Amniotic epithelial cell (primary cell): Measurements from ENCODE around the gene STON1.
"Not testable (repeated sequence)": the region's sequence is repeated elsewhere in the genome, so short reads cannot be mapped to it uniquely, and the experiment has no call there.

Source experiments
- DNase-seq: peaks from one replicate; pipeline ENCODE4 v3.0.0-alpha.2; 2010; ENCODE audit warnings: low read depth

The STON1 gene

GRCh38 chr2:48569433-48569832 lies 39.5 kb downstream of the STON1 start:
- DNase-seq: peak; percentile 72

DNA sequence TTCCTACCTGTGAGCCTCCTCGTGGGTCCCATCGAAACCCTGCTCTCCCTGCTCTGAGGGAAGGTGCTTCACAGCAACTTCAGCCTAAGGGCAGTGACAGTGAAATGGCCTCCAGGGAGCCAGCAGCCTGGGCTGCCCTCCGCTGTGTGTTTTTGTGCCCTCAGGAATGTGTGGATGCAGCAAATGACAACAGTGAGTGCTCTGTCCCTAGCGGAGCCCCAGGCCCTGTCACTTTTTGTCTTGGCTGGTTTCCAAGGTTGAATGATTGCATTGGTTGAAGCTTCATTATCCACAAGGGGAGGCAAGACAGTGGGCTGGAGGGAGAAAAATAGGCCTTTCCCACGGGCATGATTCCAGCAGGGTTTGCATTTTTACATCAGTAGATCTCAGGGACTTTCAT lies 42.9 kb downstream of the STON1 start:
- no peak for DNase-seq

DNA sequence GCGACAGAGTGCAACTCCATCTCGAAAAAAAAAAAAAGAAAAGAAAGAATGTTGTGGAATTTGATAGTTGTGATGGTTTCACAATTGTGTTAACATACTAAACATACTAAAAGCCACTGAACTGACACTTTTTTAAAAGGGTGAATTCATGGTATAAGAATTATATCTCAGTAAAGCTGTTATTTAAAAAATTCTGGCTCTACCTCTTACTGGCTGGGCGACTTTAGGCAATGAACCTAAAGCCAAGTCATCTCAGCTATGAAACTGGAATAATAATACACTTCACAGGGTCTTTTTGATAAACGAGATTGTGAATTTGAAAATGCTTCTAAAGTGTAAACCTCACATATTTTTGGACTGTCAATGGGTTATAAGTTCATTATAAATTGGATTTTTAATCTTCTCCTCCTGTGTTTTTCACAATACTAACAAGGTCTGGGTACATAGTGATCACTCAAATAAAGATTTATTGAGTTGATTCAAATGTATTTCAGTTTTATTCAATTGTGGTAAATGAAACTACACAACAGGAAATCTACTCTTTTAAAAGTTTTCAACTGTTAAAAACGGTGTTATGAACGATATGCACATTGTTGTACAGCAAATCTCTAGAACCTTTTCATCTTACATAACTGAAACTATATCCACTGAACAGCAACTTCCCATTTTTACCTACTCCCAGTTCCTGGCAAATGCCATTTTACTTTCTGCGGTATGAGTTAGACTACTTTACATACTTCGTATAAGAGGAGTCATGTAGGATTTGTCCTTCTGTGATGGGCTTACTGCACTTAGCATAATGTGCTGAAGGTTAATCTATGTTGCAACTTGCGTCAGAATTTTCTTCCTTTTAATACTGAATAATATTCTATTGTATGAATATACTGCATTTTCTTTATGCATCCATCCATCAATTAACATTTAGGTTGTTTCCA lies 44.7 kb downstream of the STON1 start:
- DNase-seq: no peak

DNA sequence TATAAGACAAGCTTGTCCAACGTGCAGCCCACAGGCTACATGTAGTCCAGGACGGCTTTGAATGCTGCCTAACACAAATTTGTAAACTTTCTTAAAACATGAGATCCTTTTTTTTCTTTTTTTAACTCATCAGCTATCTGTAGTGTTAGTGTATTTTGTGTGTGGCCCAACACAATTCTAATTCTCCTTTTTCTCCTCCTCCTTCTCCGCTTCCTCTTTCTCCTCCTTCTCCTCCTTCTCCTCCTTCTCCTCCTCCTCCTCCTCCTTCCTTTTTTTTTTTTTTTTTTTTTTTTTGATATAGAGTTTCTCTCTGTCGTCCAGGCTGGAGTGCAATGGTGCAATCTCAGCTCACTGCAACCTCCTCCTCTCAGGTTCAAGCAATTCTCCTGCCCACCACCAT lies 48.4 kb downstream of the STON1 start:
- DNase-seq: no peak

DNA sequence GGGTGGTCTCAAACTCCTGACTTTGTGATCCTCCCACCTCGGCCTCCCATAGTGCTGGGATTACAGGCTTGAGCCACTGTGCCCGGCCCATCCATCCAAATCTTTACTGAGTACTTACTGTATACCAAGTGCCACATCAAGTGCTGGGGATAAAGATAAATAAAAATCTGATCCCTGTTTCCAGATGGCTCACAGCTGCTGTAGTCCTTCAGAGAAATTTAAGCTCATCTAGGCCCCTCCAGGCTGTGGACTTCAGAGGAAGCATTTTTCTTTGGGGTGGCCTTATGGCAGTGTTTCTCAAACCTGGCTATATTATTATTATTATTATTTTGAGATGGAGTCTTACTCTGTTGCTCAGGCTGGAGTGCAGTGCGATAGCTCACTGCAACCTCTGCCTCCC lies 54.0 kb downstream of the STON1 start:
- no peak for DNase-seq

DNA sequence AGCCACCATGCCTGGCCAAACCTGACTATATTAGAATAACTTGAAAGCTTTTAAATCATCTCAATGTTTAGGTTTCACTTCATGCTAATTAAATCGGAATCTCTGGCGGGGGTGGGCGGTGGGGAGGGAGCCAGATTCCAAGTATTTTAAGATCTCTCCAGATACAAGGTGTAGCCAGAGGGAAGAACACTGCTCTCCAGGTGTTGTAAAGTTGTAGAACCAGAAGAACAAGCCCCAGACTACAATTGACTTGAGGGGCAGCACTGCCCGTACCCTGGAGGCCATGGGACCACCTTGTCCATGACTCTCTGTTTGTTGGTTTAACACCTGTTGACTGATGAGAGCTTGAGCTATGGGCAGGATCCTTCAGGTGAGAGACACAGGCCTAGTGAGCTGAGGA lies 54.6 kb downstream of the STON1 start:
- DNase-seq: no peak

DNA sequence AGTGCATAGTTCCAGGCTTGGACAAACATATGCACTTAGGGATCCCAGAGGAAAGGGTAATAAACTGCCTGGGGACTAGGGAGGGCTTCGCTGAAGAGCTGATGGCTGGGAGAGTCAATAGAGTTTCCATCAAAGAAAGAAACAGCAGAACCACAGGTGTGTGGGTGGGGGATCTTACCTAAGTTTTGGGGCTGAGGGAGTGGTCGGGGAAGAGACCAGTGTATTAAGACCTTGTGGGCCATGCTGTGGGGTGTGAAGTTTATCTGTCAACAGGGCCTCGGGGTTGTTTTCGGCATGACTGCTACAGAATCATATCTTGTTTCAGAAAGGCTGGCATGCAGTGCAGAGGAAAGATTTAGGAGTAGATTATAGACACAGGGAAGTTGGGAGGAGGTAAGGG lies 56.5 kb downstream of the STON1 start:
- DNase-seq: no peak

DNA sequence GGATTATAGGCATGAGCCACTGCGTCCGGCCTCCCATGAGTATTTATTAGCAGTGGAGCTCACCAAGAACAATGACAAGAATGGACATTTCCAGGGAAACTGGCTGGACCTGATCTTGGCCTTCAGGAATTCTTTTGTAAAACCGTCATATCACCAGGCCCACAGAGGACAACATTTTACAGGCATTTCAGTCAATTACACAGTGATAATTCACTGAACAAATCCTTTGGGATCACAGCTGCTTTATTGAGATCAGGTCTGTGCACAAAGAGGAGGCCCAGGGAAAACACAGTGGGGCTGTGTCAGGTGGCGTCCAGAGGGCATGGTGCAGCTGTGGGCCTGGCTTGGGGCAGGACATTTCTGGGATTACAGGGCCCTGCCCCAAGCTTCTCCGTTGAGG lies 57.6 kb downstream of the STON1 start:
- no peak for DNase-seq

DNA sequence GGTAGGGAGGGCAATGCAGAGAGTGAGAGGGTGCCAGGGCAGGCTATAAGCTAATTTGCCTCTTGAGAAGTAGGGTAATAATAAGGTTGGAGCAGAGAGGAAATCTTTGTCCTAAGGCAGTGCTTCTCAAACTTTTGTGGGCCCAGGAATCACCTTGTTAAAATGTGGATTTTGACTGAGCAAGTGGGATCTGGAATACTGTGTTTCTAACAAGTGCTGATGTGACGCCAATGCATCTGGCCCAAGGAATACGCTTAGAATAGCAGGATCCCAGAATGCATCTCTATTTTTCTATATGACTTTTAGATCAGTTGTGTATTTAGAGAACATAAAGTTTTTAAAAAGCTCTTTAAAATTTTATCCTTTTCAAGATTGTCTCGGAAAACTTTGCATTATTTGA lies 58.0 kb downstream of the STON1 start:
- no peak for DNase-seq

DNA sequence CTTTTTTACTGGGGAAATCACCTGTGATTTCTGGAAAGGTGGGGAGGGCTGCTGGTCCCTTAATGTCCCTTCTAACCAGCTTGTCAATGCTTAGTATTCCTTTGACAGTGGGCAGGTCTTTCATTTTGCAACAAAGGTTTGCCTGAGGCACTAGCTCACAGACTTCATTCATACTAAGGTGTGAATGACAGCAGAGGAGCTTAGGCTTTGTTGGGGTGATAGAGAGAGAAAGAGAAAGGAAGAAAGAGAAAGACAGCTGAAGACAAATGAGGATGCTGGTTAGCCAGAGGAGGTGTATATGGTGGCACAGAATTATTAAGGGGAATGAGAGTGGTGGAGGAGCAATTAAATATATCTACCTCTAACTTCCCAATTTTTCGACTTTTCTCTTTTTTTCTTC lies 58.8 kb downstream of the STON1 start:
- no peak for DNase-seq

GRCh38 chr2:48589170-48589767 lies 59.3 kb downstream of the STON1 start:
- peak; percentile 40 for DNase-seq

DNA sequence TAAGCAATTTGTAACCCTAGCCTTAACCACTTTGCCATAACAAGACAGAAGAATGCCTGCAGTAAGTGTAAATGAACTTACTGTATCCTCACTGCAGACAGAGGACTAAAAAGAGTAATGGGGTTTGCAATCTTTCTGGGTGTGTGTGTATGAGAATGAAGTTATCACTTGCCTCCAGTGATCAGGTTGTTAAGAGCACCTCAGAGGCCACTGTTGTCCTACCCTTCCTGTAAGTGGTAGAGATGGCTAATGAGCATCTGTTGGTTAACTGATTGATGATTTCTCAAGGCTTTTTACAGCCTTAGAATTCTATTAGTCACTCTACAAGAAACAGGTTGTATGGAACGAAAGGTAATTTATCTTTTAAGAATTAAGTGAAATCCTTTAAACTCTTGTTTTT lies 60.1 kb downstream of the STON1 start:
- no peak for DNase-seq

GRCh38 chr2:48592067-48592466 lies 62.1 kb downstream of the STON1 start:
- no peak for DNase-seq

DNA sequence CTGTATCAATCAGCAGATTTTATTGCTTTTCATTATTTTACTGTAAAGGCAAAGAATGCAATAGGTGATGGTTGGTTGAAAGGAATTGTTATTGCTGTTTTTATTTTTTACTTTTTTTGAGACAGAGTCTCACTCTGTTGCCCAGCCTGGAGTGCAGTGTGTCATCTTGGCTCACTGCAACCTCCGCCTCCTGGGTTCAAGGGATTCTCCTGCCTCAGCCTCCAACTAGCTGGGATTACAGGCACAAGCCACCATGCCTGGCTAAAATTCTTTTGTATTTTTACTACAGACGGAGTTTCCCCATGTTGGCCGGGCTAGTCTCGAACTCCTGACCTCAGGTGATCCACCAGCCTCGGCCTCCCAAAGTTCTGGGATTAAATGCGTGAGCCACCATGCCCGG lies 66.8 kb downstream of the STON1 start:
- not testable (repeated sequence) for DNase-seq

- no peak for DNase-seq
Measured at GRCh38 chr2:48597492-48597891, 67.5 kb downstream of the STON1 start.

DNA sequence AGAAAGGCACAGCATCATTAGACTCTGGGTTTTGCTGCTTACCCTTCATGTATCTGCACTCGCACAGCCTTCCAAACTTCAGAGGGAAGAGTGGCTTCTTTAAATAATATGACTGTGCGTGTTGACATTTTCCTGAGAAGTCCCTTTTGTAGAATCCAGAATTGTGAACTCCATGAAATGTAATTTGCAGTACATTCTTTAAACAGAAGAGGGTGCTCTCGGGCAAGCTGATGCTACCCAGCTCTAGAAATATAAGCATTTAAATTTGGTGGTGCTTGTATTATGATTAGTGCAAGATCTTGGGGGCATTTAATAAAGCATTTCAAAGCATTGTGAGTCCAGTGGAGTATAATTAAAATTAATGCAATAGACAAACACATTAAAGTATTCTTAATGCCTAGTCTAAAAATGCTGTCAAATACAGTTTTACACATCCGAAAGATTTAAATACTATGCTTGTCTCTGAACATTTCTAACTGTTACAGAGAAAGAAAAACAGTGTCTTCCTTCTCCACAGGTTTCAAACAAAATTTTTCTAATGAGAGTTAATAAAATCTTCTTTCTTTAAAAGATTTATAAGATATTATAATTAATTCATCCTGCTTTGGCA lies 70.4 kb downstream of the STON1 start:
- peak; percentile 40 for DNase-seq

GRCh38 chr2:48600917-48601316 lies 71.0 kb downstream of the STON1 start:
- peak; percentile 55 for DNase-seq

GRCh38 chr2:48601349-48601748 lies 71.4 kb downstream of the STON1 start:
- peak; percentile 29 for DNase-seq

DNA sequence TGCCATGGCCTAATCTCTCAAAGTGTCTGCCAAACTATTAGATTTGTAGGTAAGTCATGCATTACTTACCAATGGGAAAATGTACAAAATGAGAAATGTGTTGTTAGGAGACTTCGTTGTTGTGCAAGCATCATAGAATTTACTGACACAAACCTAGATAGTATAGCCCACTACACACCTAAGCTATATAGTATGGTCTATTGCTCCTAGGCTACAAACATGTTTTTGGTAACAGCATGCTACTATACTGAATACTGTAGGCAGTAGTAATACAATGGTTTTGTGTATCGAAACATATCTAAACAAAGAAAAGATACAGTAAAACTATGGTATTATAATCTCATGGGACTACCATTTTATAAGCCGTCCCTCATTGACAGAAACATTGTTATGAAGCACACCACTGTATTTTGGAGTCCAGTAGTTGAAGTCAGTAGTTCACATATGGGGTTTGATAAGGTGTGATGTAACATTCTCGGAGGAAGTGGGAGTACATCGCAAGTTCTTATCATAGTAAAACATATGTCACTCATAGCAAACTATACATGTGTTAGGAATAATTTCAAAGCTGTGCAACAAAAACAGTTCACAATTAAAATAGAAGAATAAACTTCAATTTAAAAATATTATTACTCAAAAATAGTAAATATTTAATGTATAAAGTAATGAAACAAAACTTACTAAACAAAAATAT lies 75.7 kb downstream of the STON1 start:
- no peak for DNase-seq

- peak; percentile 54 for DNase-seq
Measured at GRCh38 chr2:48607307-48608014, 77.5 kb downstream of the STON1 start.

- no peak for DNase-seq
Measured at GRCh38 chr2:48613211-48613610, 83.3 kb downstream of the STON1 start.

- DNase-seq: not testable (repeated sequence)
Measured at GRCh38 chr2:48614581-48614980, 84.6 kb downstream of the STON1 start.
